Measurements from ENCODE around the gene TCTN1.

- TF ChIP-seq CTCF (IDR thresholded peaks at IDR 0.05) (no peak), POLR2A (IDR thresholded peaks at IDR 0.05) (no peak)
Observed at GRCh38 chr12:110578694-110579534, 35.0 kb upstream of the TCTN1 start.

Data from vagina (tissue), 2 donors.